Glomerular visceral epithelial cell (primary cell): ENCODE results near the gene PCDHGB7.
"Not testable (repeated sequence)": the region's sequence is repeated elsewhere in the genome, so short reads cannot be mapped to it uniquely, and the experiment has no call there.

Source experiments
- DNase-seq: peaks from one replicate; pipeline ENCODE4 v3.0.0-alpha.2; 2016; ENCODE audit errors: extremely low spot score

The PCDHGB7 gene

GRCh38 chr5:141430332-141431113, 13.0 kb downstream of the PCDHGB7 start, which contains the start of gene PCDHGA12:
Gene PCDHGA12, plus strand, starts transcription at chr5:141430507. Its CDS starts 253 bp downstream, at chr5:141430760.
- peak; percentile 27 for DNase-seq

- DNase-seq, result no peak
Measured at GRCh38 chr5:141431286-141431685, 13.8 kb downstream of the PCDHGB7 start.

- DNase-seq, result not testable (repeated sequence)
Measured at GRCh38 chr5:141432308-141432707, 14.8 kb downstream of the PCDHGB7 start.

- DNase-seq, result not testable (repeated sequence)
Measured at GRCh38 chr5:141432726-141433125, 15.2 kb downstream of the PCDHGB7 start.

- no peak for DNase-seq
Measured at GRCh38 chr5:141434006-141434405, 16.5 kb downstream of the PCDHGB7 start.

- no peak for DNase-seq
Measured at GRCh38 chr5:141437221-141437620, 19.7 kb downstream of the PCDHGB7 start.

GRCh38 chr5:141439411-141440141, 22.1 kb downstream of the PCDHGB7 start:
- DNase-seq, result peak; percentile 51

GRCh38 chr5:141440341-141440740, 22.9 kb downstream of the PCDHGB7 start:
- DNase-seq, result peak; percentile 55

- no peak for DNase-seq
Measured at GRCh38 chr5:141441571-141442170, 24.2 kb downstream of the PCDHGB7 start.

GRCh38 chr5:141465351-141465750, 47.9 kb downstream of the PCDHGB7 start:
- peak; percentile 52 for DNase-seq
